EL (cell line): Measurements from ENCODE around the gene ZNF891.
A peak's percentile ranks its signal among the peaks of the same experiment; 100 is the strongest.

ENCODE experiments used
- DNase-seq: peaks from one replicate; pipeline ENCODE4 v3.0.0-alpha.2; 2016

ZNF891 gene

DNA sequence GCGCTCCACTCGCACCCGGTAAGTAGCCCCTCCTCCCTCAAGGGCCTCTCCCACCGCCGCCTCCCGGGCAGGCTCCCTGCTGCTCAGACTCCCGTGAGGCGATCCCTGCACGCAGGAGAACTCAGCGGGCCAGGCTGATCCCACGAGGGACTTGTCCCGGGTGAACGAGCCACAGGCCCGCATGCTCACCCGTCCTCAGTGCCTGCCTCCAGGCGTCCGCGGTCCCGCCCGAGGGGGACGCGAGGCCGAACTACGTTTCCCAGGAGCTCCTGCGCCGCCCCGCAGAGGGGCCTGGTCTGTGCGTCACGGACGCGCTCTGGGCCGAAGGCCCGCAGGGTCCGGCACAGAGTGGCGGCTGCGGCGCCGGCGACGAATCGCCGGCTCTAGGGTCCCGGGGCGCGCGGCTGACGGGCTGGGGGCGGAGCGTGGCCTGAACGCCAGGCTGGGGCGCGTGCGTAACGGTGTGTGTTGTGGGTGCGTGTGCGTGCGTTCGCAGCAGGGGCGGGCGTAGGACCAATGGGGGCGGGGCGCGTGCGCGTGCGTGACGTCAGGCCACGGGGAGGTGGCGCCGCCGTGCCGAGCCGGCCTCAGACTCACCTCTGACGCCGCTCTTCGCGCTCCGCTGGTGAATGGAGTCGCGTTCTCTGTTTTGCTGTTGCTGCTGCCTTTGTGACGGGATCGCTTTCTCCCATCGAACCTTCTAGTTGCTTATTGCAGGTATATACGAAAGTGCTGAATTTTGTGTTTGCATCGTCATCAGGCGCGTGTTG, at the start of gene ZNF891, which contains the start of gene ZNF10:
TSS of gene ZNF891 (minus strand) at position 237 of the 770 bp plus-strand sequence. CDS start 8,356 bp downstream, outside the sequence.
TSS of gene ZNF10 (plus strand) at position 590 of the 770 bp plus-strand sequence. CDS start 13,866 bp downstream, outside the sequence.
- DNase-seq: peak; percentile 95

DNA sequence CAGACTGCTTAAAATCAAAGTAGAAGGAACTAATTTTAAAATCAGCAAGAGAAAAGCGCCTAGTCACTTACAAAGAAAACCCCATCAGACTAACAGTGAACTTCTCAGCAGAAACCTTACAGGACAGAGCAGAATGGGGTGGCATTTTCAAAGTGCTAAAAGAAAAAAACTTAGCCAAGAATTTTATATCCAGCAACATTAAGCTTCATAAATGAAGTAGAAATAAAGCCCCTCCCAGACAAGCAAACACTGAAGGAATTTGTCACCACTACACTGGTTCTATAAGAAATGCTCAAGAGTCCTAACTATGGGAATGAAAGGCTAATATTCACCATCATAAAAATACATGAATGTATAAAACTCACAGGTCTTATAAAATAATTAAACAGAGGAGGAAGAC, 44.8 kb upstream of the ZNF891 start:
- DNase-seq: no peak

DNA sequence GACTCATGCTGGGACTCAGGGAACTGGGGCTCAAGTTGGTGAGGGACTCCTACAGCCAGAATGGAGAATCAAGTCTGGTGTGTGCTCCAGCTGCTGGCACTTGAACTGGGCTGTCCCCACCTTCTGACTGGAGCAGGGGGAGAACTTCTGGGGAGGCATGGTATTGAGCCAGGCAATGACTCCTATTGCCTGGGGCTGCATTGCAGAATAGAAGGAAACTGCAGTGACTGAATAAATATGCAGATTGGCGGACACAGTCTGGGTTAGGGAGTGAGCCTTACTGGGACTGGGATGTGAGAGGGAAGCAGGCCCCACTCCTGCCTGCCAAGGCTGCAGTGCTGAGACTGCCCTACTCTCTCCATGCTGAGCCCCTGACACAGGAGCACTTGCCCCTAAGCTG, 42.4 kb upstream of the ZNF891 start:
- DNase-seq: no peak

DNA sequence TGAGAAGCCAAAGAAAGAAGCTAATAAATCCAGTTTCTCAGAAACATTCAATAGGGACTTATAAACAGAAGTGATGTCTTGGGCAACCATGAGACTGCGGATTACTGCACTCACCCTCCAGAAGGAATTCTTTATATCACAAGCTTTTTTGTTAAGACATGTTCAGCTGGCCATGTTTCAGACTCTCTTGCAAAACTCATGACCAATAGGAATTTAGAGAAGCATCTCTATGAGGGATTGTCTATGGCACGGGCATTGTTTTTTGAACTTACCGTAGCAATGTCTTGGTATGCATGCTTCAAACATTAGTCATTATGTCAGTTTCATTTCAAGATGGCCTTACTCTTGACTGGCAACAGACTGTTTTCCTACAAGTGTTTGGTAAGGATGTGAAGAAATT, 35.7 kb upstream of the ZNF891 start:
- peak; percentile 1 for DNase-seq

DNA sequence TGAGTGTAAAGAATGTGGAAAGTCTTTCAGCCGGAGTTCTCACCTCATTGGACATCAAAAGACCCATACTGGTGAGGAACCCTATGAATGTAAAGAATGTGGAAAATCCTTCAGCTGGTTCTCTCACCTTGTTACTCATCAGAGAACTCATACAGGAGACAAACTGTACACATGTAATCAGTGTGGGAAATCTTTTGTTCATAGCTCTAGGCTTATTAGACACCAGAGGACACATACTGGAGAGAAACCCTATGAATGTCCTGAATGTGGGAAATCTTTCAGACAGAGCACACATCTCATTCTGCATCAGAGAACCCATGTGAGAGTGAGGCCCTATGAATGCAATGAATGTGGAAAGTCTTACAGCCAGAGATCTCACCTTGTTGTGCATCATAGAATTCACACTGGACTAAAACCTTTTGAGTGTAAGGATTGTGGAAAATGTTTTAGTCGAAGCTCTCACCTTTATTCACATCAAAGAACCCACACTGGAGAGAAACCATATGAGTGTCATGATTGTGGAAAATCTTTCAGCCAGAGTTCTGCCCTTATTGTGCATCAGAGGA, 26.1 kb upstream of the ZNF891 start:
- DNase-seq: no peak

DNA sequence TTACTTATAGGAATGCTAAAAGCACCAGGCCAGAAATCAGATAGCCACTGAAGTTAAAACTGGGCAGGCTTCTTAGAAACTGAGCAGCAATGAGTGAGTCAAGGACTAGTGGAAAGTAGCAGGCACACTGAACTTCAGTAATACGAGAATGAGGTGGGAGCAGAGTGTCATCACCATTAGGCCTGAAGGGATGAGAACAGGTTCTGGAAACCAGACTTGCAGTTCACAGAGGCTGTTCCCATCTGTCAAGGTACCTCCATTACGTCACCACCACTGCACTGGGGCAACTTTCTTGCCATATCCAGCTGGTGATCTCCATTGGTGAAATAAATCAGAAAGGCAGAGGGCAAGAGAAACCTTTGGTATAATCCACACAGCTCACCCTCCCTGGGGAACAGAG, 15.9 kb upstream of the ZNF891 start:
- DNase-seq: no peak

DNA sequence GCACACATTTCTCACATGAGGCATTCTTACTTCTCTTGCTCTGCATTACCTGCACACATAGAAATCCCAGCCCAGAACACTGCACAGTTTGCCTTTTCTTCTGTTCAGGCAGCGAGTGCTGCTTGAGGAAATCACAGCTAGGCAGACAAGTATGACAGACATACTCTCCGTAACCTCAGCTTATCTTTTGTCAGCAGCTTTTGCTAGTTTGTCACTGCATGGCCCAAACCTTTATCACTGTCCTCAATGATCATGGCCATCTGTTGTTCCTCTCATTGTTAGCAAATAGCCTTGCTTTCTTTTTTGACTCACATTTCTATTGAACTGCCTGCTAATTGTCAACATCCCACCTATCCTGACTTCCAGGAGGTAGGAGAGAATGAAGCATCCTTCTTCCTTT, 5.7 kb upstream of the ZNF891 start:
- DNase-seq: no peak

DNA sequence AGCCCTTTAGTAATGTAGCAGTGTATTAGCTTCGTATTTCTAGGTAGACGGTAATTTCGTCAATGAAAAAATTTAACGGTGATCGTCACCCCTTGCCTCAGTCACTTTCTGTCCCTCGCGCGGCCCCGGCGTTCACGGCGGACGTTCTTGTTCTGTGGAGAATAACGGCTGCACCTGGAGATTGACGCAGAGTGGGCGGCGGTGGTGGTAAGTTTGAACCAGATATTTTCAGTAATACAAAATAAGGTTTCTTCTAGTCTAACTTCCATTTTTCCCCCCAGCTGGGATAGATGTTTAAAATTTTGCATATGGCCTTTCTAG, 694 bp upstream of the ZNF891 start:
- no peak for DNase-seq

DNA sequence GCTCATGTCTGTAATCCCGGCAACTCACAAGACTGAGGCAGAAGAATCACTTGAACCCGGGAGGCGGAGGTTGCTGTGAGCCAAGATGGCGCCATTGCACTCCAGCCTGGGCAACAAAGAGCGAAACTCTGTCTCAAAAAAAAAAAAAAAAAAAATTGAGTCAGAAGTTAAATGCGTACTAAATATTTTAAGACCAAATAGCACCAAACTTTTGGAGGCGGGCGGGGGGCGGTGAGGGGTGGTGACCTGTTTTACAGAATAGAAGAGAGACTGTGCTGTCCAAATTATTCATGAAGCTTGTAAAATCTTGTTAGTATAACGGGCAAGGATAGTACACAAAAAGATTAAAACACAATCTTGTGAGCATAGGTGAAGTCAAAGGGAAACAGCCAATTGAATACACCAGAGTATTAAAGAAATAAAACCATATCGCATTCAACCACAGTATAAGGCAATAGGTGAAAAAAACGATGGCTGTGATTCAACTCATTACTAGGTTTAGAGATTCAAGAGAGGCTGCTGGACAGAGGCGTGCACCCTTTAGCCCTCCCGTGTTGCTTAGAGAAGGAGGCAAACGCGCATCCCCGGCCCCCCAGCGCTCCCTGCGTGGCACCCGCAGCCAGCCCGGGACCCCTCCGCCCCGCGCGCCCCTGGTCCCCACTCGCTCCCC, 571 bp downstream of the ZNF891 start:
- DNase-seq: no peak

DNA sequence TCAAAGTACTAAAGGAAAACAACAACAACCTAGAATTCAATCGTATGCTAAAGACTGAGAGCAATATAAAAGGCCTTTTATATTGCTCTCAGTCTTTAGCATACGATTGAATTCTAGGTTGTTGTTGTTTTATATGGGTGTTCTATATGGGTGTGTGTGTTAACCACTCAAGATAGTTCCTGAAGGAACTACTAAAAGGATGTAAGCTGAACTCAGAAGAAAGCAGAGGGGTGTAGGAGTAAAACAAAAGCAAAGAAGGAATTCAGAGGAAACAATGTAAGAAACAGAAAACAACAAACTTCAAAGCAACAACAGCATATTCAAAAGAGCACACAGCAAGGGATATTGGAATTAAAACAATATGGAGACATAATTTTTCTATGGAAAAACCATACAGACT, 5.4 kb downstream of the ZNF891 start:
- DNase-seq: no peak

DNA sequence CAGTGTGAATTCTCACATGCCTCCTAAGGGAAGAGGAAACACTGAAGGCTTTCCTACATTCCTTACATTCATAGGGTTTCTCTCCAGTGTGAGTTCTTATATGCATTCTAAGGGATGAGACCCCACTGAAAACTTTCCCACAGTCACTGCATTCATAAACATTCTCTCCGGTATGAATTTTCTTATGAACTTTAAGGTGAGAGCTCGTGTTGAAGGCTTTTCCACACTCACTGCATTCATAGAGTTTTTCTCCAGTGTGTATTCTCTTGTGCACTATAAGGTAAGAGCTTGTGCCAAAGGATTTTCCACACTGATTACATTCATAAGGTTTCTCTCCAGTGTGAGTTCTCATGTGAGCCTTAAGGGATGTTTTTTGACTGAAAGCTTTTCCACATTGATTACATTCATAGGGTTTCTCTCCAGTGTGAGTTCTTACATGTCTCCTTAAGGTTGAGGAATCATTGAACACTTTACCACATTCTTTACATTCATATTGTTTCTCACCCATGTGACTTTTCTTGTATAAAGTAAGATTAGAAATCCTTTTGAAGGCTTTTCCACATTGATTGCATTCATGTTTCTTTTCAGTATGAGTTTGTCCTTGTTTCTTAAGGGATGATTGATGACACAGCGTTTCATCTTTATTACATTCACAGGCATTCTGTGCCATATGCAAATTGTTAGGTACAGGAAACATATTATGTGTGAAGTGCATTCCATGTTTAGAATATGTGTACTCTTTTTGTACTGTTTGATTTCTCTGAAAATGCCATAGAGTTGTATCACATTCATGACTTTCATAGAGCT, 9.5 kb downstream of the ZNF891 start:
- DNase-seq: peak; percentile 0

DNA sequence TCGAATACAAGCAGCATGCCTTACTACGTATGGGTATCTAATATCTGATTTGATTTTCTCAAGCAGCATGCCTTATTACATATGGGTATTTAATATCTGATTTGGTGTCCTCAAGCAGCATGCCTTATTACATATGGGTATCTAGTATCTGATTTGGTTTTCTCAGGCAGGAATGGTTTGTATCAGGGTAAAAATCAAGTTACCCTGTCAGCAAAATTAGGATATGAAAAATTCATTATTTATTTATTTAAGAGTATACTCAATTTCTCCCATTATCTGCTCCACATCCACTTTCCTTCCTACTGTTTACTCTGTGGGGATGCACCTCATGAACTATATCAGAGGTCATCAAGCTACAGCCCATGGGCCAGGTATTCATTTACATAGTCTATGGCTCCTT, 21.9 kb downstream of the ZNF891 start:
- no peak for DNase-seq

DNA sequence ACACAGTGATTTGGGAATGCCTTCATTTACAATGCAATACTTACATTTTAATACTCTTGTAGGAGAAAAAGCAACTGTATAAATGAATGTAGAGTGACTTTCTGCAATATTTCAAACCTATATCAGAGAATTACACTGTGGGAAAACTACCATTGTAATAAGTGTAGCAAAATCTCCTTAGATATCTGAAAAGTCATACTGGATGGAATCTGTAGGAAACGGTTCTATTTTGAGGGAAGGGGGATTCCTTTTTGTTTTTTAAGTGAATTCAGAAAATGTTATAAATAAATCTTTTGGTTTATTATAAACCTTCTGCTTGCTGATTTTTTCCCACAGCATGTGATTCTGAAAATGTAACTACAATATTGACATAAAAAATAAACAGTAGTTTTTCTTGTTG, 23.0 kb downstream of the ZNF891 start:
- DNase-seq: no peak

DNA sequence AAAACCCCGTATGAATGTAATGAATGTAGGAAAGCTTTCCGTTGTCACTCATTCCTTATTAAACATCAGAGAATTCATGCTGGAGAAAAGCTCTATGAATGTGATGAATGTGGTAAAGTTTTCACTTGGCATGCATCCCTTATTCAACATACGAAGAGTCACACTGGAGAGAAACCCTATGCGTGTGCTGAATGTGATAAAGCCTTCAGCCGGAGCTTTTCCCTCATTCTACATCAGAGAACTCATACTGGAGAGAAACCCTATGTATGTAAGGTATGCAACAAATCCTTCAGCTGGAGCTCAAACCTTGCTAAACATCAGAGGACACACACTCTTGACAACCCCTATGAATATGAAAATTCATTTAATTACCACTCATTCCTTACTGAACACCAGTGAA, 23.8 kb downstream of the ZNF891 start:
- DNase-seq: peak; percentile 1

DNA sequence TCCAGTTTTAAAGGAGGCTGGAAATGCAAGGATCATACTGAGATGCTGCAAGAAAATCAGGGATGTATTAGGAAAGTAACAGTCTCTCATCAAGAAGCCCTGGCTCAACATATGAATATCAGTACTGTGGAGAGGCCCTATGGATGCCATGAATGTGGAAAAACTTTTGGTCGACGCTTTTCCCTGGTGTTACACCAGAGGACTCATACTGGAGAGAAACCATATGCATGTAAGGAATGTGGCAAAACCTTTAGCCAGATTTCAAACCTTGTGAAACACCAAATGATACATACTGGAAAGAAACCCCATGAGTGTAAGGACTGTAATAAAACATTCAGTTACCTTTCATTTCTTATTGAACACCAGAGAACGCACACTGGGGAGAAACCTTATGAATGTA, 24.5 kb downstream of the ZNF891 start:
- peak; percentile 1 for DNase-seq

DNA sequence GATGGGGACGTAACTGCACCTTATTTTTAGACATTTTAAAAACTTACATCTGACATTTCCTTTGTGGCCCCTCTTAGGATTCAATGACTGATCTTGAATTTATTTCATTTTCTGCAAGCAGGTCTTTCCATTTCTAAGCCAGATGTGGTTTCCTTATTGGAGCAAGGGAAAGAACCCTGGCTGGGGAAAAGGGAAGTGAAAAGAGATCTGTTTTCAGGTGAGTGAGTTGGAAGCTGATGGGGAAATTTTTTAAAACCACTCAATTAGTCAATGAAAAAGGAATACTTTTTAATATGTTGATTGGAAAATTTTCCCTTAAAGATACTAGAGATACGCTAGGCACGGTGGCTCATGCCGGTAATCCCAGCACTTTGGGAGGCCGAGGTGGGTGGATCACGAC, 46.7 kb downstream of the ZNF891 start:
- DNase-seq: no peak

DNA sequence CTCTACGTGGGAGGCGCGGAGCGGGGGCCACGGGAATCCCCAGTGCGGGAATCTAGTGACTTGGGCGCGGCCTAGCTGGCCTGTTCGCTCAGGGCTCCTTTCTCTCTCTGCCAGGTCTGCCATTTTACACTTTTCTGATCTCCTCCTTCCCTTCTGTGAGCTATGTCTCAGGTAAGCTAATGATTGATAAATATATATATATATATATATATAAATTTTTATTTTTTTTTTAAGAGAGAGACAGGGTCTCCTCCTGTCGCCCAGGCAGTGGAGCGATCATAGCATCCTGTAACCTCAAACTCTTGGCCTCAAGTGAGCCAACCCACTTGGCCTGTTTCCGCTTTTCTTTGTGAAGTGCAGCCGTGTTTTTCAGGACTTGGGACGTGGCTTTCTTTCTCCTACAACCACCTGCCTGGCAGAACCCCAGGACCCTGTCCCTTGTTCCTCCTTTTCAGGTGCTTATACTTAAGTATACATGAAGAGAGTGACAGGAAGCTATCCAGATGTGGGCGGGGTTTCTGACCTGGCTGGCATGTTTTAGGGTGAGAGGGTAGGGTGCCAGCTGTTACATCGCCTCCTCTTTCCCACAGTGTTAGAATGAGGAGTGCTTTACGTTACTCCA, 48.8 kb downstream of the ZNF891 start:
- DNase-seq: peak; percentile 12

DNA sequence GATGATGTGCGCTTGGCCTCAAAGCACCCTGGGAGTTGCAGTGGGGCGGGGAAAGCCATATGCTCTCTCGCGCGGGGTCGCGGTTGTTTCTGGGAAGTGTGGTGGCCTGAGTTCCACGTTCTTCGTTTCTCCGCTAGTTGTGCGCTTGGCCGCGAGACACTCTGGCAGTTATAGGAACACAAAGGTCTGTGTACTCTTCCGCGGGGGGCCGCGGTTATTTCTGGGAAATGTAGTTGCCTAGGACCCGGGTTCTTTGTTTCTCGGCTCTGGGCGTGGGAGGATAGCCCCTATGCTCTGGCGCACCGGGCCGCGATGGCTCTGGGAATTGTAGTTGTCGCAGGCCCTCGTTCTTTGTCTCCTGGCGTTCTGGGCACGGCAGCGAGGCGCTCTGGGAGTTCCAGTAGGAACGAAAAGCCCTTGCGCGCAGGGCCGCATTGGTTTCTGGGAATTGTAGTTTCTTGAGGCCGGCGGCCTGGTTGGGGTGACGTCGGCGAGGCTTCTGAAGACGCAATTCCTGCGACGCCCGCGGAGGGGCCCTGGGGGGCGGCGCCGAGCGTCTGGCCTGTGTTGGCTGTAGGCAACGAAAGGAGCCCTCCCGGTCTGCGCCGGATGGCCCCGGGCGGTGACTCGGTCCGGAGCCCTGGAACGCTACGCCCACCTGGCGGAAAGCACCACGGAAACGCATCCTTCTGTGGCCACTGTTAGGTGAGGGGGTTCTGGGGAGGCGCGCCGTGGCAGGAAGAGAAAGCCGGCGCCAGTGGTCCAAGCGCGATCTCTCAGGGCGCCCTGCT, 49.5 kb downstream of the ZNF891 start, which contains the start of gene ZNF140:
TSS of gene ZNF140 (plus strand) at position 556 of the 791 bp plus-strand sequence. CDS start 398 bp downstream, outside the sequence.
- peak; percentile 94 for DNase-seq

DNA sequence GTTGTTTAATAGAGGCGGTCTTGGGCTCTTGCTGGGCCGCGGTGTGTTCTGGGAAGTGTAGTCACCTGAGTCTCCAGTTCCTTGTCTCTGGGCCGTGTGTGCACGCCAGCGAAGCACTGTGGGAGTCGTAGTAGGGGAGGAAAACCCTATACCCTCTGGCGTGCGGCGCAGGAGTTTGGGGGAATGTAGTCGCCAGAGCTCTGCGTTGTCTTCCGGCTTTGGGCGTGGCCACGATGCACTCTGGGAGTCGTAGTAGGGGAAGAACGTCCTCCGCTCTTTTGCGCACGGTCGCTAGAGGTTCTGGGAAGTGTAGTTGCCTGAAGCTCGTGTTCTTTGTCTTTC, 50.1 kb downstream of the ZNF891 start:
- peak; percentile 98 for DNase-seq

DNA sequence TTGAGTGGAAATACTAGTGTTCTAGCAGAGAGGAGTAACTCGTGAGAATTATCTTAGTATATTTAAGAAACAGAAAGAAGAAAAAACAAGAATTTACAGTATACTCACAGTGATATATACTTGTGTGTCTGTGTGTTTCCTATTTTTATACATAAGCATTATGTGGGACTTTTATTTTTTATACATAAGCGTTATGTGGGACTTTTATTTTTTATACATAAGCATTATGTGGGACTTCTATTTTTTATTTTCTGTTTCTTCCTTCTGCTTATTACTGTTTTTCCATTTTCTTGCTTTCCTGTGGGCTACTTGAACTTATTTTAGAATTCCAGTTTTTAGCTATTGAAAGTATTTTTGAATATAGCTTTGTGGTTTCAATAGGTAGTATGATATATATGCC, 56.2 kb downstream of the ZNF891 start:
- DNase-seq: no peak

DNA sequence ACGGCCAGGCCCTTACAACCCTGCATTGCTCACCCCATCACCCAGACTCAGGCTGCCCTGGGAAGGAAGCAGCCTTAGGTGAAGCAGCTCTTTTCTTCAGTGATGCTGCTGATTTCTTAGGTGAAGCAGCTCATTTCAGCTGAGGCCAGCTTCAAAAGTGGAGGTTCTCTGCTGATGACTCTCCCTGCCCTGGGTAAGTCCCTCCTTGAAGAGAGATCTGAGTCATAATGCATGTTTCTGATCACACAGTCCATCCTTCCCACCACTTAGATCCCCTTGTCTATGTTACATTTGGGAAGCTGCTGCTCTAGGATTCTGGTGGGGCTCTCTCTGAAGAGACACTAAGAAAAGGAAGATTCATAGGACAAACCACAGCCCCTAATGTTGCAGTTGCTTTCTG, 66.5 kb downstream of the ZNF891 start:
- no peak for DNase-seq

DNA sequence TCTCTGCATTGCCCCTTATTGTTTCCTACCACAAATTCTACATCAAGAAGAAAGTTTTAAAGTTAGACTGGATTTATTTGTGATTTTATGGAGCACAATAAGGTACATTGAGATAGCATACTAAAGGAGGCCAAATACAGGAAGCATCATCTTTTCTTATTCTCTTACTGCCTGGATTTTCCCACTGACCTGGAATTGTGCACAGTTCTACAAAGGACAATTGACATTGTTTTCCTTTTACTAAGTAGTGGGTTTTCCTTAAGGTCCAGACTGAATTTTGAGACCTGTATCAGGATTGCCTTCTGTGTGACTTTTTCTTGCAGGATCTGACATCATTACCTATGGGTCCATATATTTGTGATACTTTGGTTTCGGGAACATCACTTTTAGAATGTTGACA, 68.1 kb downstream of the ZNF891 start:
- no peak for DNase-seq
